ENCODE data around the gene SDF2.
"Not testable (repeated sequence)": the region's sequence is repeated elsewhere in the genome, so short reads cannot be mapped to it uniquely, and the experiment has no call there.

DNA sequence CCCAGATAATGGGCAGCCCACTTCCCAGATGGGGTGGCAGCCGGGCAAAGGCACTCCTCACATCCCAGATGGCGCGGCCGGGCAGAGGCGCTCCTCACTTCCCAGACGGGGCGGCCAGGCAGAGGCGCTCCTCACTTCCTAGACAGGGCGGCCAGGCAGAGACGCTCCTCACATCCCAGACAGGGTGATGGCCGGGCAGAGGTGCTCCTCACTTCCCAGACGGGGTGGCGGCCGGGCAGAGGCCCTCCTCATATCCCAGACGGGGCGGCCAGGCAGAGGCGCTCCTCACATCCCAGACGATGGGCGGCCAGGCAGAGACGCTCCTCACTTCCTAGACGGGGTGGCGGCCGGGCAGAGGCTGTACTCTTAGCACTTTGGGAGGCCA, 2.2 kb downstream of the SDF2 start:
- TF ChIP-seq CTCF (IDR thresholded peaks at IDR 0.05); MAX (IDR thresholded peaks at IDR 0.05; ENCODE audit: low read depth); EZH2phosphoT487 (IDR thresholded peaks at IDR 0.05; ENCODE audit: borderline replicate concordance, low read depth); RCOR1 (IDR thresholded peaks at IDR 0.05; ENCODE audit: low read length); TEAD4 (IDR thresholded peaks at IDR 0.05; ENCODE audit: borderline replicate concordance, insufficient read depth): not testable (repeated sequence)
- TF ChIP-seq, protein P1, sequence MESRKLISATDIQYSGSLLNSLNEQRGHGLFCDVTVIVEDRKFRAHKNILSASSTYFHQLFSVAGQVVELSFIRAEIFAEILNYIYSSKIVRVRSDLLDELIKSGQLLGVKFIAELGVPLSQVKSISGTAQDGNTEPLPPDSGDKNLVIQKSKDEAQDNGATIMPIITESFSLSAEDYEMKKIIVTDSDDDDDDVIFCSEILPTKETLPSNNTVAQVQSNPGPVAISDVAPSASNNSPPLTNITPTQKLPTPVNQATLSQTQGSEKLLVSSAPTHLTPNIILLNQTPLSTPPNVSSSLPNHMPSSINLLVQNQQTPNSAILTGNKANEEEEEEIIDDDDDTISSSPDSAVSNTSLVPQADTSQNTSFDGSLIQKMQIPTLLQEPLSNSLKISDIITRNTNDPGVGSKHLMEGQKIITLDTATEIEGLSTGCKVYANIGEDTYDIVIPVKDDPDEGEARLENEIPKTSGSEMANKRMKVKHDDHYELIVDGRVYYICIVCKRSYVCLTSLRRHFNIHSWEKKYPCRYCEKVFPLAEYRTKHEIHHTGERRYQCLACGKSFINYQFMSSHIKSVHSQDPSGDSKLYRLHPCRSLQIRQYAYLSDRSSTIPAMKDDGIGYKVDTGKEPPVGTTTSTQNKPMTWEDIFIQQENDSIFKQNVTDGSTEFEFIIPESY (IDR thresholded peaks at IDR 0.05; ENCODE audit: borderline replicate concordance, low read depth) = not testable (repeated sequence)
- TF ChIP-seq, protein P2, sequence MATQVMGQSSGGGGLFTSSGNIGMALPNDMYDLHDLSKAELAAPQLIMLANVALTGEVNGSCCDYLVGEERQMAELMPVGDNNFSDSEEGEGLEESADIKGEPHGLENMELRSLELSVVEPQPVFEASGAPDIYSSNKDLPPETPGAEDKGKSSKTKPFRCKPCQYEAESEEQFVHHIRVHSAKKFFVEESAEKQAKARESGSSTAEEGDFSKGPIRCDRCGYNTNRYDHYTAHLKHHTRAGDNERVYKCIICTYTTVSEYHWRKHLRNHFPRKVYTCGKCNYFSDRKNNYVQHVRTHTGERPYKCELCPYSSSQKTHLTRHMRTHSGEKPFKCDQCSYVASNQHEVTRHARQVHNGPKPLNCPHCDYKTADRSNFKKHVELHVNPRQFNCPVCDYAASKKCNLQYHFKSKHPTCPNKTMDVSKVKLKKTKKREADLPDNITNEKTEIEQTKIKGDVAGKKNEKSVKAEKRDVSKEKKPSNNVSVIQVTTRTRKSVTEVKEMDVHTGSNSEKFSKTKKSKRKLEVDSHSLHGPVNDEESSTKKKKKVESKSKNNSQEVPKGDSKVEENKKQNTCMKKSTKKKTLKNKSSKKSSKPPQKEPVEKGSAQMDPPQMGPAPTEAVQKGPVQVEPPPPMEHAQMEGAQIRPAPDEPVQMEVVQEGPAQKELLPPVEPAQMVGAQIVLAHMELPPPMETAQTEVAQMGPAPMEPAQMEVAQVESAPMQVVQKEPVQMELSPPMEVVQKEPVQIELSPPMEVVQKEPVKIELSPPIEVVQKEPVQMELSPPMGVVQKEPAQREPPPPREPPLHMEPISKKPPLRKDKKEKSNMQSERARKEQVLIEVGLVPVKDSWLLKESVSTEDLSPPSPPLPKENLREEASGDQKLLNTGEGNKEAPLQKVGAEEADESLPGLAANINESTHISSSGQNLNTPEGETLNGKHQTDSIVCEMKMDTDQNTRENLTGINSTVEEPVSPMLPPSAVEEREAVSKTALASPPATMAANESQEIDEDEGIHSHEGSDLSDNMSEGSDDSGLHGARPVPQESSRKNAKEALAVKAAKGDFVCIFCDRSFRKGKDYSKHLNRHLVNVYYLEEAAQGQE (IDR thresholded peaks at IDR 0.05; ENCODE audit: low read depth, low read length) = not testable (repeated sequence)

All from SK-N-SH (cell line).